Stimulated activated CD8-positive, alpha-beta memory T cell treated with anti-CD3 and anti-CD28 coated beads, Interleukin-4, amount 100 ng/mL, for 1 hour (primary cell): ENCODE data around the gene TEKTIP1.

Experiments used
- DNase-seq, 2 donors: peaks; one replicate each; pipeline ENCODE4 v3.0.0-alpha.2; 2020; ENCODE audit warnings: low read depth in 2 of 2, low spot score in 1 of 2

The TEKTIP1 gene

DNA sequence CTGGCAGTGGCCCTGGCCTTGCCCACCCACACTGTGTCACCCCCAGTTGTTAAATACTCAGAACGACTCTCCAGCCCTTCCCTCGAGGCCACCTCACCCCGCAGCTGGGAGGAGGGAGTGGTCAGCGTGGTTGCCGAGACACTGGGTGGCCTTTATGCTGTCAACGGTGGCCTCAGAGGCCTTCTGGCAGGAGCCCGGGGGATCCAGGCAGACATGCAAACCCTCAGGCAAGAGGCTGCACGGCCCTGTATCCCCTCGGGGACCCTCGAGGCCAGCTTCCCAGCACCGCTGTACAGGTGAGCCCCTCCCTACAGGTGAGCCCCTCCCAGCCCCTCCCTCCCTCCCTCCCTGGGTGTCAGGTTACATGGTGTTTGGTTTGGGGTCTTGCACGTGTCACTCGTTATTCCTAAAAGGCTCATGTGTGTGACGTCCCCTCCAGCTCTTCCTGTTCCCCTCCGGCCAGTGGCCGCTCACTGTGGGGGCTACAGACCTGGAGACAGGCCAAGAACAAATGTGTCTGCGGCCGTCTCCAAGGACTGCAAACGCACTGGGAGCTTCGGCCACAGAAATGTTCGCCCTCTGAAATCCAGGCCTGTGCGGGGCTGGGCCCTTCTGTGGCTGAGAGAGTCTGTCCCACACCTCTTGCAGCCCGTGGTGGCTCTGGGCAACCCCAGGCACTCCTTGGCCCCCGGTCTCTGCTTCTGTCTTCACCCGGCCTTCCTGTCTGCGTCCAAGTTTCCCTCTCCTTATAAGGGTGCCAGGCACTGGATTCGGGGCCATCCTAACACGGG, at the start of gene TEKTIP1:
Gene TEKTIP1, plus strand, starts transcription at position 210 of the 791 bp plus-strand sequence. Its CDS starts 4 bp downstream, at position 214.
- no peak for DNase-seq

DNA sequence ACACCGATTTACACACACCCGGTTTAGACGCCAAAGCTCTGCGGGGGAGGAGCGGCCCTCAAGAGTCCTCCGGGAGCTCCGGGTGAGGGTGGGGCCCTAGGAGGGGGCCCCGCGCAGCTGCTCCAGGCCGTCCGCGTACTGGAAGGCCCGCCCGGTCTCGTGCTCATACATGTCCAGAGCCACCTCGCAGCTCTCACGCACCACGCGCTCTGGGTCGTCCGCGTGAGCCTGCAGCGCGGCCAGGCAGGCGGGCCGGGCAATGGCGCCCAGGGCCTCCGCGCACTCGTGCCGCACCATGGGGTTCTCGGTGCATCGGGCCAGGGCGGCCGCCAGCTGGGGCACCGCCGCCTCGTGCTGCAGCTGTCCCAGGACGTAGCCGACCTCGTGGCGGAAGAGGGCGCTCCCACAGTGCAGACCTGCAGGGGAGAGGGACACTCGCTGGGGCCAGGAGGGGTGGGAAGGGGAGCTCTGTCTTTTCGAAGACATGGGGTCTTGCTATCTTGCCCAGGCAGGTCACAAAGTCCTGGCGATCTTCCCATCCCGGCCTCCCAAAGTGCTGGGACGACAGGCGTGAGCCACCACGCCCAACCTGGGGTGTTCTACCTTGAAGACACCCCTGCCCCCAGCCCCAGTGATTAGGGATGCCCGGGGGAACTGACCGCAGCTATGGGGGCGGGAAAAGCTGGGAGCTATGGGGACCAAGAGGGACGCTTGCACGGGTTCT, 47.4 kb upstream of the TEKTIP1 start:
- DNase-seq: no peak

DNA sequence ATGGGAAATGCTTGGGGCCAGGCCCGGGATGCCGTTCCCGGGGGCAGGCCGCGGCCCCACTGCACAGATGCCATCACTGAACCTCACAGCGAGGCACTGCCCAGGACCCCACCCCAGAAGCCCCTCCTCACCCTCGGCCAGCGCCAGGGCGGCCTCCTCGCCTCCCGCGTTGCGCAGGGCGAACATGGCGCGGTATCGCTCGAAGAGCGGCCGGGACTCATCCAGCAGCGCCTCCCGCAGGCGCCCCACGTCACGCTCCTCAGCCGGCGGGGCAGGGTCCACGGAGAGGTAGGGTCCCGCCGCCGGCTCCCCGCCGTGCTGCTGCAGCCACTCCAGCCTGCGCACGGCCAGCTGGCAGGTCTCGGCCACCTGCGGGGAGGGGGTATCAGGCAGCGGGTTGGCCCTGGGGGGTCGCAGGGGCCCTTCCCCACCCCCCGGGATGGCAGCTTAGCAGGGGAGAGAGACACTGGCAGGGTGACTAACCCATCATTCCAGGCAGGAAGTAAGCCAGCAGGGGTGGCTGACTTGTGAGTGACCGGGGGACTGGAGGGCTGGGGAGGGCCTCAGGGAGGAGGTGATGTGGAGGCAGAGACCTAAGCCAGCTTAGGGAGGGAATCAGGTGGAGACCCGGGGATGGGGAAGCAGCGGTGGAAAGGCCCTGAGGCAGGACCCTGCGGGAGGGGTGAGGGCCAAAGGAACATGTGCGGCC, 46.7 kb upstream of the TEKTIP1 start:
- no peak for DNase-seq

DNA sequence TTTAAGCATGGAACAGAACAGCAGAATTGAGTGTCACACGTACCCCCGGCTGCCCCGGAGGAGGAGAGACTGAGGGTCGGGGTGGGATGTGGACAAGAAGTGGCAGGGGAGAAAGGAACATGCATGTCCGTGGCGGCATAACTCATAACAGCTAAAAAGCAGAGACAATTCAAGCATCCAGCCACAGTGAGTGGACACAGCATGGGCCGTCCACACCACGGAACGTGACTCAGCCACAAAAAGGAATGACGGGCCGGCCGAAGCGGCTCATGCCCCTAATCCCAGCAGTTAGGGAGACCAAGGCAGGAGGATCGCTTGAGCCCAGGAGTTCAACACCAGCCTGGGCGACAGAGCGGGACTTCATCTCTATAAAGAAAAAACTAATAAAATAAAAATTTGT, 46.1 kb upstream of the TEKTIP1 start:
- no peak for DNase-seq

DNA sequence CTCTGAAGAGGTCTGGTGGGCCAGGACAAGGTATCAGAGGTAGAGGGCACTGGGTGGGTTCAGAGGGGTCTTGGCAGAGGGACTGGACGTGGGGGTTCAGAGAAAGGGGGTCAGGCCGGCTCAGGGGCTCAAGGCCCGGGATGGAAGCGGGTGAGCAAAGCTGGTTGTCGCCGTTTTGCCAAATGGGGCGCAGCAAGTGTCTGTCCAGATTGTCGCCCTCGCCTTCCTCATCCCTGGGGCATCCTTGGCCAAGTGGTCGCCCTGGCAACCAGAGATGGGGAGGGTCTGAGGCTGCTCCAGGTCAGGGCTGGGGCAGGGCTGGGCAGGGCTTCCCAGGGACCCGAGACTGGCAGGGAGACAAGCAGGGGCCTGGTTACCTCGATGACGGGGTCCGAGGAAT, 45.3 kb upstream of the TEKTIP1 start:
- no peak for DNase-seq

DNA sequence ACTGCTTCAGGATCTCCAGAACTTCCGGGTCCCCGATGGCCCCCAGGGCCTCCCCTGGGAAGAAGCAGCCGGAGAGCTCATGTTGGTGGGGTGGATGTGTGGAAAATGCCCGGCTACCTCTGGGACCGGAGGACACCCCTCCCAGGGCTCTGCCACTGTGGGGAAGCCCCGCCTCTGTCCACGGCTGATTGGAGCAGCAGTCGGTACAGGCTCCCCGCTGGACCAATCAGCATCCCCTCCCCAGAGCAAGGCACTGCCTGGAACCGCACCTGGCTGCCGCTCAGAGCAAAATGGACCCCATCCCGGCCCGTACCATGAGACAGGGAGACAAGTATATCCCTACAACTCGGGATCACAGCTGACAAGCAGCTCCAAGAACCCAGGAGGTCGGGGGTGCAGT, 44.9 kb upstream of the TEKTIP1 start:
- no peak for DNase-seq

DNA sequence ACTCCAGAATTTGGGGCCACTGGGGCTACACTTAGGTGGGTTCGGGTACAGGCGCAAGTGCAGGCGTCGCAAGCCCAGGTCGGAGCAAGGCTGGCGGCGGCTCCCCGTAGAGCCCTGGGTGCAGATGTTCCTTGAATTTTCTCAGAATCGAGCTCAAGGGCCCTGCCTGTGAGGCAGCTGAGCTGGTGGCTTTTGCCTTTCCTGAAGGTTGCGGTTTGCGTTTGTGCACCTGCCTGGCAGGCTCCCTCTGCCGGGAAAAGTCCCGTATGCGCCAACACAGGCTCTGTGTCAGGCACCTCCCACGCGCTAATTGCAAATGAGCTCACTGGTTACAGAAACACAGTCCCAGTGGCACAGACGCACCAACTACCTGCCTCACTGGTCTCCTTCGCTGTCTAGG, 44.4 kb upstream of the TEKTIP1 start:
- no peak for DNase-seq

DNA sequence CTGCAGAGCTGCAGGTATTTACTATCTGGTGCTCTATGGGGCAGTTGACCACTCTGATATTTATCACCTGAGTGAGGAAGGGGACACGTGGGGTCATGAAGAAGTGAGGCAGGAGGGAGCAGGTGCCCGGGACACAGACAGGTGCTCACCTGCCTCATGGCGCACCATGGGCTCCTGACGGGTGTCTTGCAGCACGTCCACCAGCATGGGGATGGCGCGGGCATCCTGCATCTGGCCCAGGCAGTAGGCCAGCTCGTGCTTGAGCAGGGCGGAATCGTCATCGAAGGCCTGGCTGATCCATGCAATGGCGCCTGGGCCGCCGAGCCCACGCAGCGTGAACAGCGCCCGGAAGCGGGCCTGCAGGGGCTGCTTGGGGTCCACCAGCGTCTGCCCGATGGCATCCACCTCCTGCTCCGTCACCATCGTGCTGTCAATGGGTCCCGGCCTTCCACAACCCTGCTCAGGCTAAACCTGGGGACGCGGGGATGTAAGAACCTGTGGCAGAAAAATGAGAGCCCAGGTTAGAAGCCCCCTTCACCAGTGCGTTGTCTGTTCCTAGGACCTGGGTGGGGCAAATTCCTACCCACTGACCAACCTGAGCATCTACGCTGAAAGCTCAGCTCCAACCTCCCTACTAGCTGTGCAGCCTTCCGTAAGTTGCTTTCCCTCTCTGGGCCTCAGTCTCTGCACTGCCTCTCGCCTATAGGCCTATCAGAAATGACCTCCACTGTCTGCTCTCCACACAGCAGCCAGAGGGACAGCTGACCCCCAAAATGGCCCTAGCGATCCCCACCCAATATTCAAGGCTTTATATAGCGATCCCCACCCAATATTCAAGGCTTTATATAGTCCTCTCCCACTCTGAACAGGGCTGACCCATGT, 42.3 kb upstream of the TEKTIP1 start:
- no peak for DNase-seq

DNA sequence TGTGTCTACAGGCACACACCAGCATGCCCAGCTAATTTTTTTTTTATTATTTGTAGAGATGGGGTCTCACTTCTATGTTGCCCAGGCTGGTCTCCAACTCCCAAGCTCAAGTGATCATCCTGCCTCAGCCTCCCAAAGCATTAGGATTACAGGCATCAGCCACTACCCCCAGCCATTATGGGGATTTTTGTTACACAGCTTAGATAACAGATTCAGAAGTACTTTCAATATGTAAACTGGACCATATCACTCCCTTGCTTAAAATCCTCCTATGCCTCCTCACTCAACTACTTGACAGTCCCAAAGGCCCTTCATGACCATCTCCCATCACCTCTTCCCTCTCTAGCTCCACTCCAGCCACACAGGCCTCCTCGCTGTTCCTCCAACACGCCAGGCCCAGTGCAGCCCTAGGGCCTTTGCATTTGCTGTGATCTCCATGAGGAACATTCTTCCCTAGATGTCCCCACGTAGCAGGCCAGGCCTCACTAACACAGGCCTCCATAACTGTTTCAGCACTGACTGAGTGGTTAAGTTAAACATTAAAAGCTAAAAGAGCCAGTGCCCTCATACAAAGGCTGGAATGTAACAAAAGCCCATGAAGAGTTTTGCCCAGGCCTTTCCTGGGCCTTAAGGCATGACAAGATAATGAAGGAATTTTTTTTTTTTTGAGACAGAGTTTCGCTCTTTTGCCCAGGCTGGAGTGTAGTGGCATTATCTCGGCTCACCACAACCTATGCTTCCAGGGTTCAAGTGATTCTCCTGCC, 41.0 kb upstream of the TEKTIP1 start:
- no peak for DNase-seq

DNA sequence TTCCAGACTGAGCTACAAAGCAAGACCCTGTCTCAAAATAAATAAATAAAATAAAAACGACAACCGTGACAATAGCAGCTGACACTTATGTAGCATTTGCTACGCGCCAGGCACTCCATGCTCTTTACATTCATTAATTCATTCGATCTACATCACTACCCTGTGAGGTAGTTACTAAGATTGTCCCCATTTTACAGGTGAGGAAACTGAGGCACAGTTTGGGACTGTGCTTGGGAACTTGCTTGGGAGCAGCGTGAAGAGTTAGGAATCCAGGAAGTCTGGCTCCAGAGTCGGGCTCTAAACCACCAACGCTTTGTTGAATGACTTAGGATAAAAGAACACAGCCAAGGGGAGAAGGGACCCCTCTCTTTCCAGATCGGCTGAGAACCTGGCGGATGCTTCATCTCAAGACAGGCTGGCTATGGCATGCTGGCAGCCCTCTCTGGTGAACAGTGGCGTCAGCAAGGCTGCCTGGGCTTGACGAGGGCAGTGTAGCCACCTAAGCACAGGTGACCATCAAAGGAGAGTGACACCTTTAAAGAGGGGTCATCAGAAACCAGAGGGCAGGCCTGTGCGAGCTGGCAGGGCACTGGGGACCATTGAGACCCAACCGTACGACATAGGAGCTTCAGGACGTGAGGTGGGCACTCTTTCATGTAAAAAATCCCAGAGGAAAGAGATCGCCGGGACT, 39.1 kb upstream of the TEKTIP1 start:
- no peak for DNase-seq

DNA sequence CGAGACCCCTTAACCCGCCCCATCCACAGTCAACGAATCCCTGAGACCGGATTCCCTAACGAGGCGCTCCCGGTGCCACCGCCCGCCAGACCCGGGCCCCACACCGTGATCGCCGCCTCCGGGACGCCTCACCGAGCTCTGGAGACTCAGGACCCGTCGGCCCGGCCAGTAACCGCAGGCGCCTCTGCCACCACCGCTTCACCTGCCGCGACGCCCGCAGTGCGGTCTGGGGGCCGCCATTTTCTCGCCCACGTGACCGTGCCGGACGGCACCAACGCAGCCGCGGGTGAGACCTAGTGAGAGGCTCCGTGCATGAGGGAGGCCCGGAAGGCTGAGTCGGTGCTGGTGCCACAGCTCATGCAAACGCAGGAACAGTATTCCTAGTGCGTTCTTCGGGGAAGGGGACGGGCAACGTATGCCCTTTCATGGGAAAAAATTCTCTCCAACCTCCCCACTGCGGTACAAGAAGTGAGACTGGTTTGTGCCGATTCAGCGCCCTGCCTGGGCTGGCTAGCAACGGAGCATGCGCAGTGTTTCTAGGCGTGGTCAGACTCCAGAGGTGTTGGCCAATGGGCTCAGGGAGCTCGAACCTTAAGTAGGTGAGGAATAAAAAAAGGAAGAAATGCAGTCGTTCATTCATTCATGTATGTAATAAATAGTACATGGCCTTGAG, 38.4 kb upstream of the TEKTIP1 start, which contains the start of gene DOHH:
Gene DOHH, minus strand, starts transcription at position 246 of the 673 bp plus-strand sequence. CDS start 3,860 bp downstream, outside the sequence.
- DNase-seq: peak; percentile 87 to 90

DNA sequence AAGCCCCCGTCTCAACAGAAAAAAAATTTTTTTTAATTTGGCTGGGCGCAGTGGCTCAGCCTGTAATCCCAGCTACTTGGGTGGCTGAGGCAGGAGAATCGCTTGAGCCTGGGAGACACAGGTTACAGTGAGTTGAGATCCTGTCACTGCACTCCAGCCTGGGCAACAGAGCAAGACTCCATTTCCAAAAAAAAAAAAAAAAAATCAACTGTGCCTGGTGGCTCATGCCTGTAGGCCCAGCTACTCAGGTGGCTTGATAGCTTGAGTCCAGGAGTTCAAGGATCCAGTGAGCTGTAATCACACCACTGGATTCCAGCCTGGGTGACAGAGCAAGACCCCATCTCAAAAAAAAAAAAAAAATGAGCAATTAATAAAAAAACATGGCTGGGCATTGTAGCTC, 37.2 kb upstream of the TEKTIP1 start:
- DNase-seq: no peak

DNA sequence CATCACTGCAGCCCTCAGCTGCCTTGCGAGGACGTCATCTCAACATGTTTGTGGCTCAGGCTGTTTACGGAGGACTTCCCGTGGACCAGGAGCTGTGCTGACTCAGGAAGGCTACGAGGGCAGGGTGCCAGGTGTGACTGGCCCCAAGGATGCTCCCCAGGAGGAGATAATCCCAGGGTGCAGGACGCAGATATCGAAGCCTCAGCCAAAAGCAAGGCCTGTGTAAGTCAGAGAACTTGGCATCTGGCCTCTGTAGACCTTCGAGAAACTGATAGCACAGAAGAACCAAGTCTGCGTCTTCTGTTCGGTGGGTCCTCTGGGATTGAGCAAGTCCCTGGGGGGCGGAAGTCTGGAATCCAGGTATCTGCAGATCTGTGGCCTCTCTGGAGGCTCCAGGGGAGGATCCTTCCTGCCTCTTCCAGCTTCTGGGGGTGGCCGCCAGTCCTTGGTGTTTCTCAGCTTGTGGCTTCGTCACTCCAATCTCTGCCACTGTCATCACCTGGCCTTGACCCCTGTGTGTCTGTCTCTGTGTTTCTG, 35.9 kb upstream of the TEKTIP1 start:
- DNase-seq: no peak

DNA sequence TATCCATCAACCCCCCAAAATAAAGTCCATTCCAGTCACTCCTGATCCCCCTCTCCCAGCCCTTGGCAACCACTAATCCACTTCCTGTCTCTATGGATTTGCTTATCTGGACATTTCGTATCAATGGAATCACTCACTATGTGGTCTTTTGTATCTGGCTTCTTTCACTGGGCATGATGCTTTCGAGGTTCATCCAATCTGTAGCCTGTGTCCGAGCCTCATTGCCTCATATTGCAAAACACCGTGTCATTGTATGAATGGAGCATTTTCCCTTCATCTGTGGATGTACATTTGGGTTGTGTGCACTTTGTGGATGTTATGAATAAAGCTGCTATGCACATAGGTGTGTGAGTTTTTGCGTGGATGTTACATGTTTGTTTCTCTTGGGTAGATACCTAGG, 34.2 kb upstream of the TEKTIP1 start:
- no peak for DNase-seq

DNA sequence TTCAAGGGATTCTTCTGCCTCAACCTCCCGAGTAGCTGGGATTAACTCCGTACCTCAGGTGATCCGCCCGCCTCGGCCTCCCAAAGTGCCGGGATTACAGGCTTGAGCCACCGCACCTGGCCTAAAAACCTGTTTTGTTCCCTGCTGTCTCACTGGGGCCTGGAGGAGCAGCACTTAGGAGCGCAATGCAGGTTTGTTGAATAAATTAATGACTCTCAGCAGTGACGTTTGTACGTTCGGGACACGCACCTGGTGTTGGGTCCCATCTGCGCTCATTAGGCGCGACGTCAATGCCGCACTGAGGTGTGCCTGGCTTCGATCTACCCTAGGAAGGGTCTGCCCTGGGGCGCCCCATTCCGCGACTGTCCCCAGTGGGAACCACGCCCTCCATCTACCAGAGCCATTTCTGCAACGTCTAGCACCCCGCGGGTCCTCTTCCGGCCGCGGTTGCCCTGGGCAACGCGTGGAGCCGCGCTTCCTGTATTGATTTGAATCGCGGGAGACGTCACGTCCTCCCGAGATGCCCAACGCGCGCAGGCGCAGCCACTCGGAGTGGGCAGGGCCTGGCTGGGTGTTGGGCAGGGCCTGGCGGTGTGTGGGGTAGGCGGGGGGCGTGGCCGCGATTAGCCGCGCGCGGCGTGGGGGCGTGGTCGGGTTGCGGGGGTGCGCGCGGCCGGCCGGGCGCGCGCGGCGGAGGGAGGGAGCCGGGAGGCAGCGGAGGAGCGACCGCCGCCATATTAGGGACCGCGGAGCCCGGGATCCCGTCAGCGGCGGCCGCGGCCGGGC, 33.2 kb upstream of the TEKTIP1 start, which contains the start of gene FZR1:
Gene FZR1, plus strand, starts transcription at position 714 of the 786 bp plus-strand sequence. CDS start 16,679 bp downstream, outside the sequence.
- DNase-seq: peak; percentile 99

DNA sequence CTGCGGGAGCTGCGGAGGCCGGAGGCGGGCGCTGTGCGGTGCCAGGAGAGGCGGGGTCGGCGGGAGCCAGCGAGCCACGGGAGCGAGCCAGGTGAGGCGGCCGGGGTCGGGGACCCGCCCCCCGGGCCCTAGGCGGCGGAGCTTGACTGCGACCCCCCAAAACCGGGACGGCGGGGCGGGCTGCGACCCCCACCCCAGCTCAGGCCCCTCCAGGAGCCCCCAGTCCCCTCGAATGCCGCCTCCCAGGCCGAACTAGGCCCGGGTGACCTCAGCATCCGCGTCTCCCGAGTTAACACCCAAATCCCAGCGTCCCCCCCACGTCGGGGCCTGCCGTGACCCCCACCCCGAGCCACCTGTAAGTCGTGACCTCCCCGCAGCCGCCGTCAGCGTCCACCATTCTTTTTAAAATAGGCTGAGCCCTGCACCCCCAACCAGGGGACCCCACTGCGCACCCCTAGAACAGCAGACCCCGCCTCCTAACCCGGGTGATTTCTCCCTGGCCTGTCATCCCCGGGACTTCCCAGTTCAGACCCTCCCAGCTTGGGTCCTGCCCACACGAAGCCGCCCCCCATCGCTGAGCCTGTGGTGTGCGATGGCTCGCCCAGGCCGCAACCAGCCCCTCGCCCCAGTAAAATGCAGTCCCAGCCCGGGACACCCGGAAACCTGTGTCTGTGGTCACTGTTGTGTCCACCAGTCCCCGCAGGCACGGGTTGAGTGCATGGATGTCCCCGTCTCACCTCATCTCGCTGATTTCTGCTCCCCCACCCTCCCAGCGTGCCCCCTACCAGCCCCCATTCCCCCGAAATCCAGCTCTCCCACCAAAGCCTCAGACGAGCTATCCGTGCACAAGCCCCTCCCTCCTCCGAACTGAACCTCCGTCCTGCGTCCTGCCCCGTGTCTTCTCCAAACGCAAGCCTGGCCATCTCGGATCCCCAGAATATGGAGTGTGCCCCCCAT, 32.3 kb upstream of the TEKTIP1 start:
- DNase-seq: no peak
